CD4-positive, alpha-beta T cell (primary cell): ENCODE results near the gene RXRA. TPM values are rescaled to one million over a fixed set of nuclear protein-coding genes. Genes with fewer than 3 reads are reported as not detected.

Experiments
- ATAC-seq: fragments of 200-7000 bp; cut with Tn5 transposase; one replicate; pipeline ENCODE4 v1.10.0; 2022; ENCODE audit warnings: mild to moderate bottlenecking; ENCODE audit not compliant: poor library complexity
- CTCF ChIA-PET: fragments of 350-600 bp; sonication (Branson Sonifier 250); formaldehyde crosslinking; loops from one replicate; lab custom pipeline; 2021; ENCODE audit warnings: antibody characterized with exemption, inconsistent platforms; lab: Charles Lee
- POLR2A ChIA-PET: fragments of 350-600 bp; sonication (Branson Sonifier 250); formaldehyde crosslinking; loops from one replicate; lab custom pipeline; 2021; ENCODE audit warnings: antibody characterized with exemption, inconsistent platforms; lab: Charles Lee
- DNase-seq, 14 experiments: peaks; one replicate each; pipeline ENCODE4 v3.0.0-alpha.2; 2013 to 2020; ENCODE audit warnings: mixed read lengths in 2 of 14
- H3K27ac ChIP-seq, 2 donors: one replicate each; pipeline versions ENCODE4 v1.5.1 to v1.7.0; 2013; ENCODE audit warnings: low read length in 2 of 2, low read depth in 1 of 2, mild to moderate bottlenecking in 1 of 2
- H3K27me3 ChIP-seq, 2 experiments: 1 replicate in 1 of 2; 2 replicates in 1 of 2; pipeline versions ENCODE4 v1.6.1 to v1.7.0; 2013; ENCODE audit warnings: low read length in 2 of 2, control low read depth in 1 of 2, mild to moderate bottlenecking in 1 of 2, moderate library complexity in 1 of 2; ENCODE audit not compliant: insufficient read depth in 2 of 2, control insufficient read depth in 1 of 2
- H3K36me3 ChIP-seq: one replicate; pipeline ENCODE4 v1.6.1; 2013; ENCODE audit warnings: low read length, control low read depth; ENCODE audit not compliant: insufficient read depth
- H3K4me1 ChIP-seq: one replicate; pipeline ENCODE4 v1.6.1; 2013; ENCODE audit warnings: low read length, control low read depth; ENCODE audit not compliant: insufficient read depth
- H3K4me3 ChIP-seq: one replicate; pipeline ENCODE4 v1.5.1; 2013; ENCODE audit warnings: mild to moderate bottlenecking, low read length, moderate library complexity
- H3K9me3 ChIP-seq, 2 experiments: 1 replicate in 1 of 2; 2 replicates in 1 of 2; pipeline versions ENCODE4 v1.6.1 to v1.7.0; 2013; ENCODE audit warnings: low read length in 2 of 2, mild to moderate bottlenecking in 2 of 2, control low read depth in 1 of 2, moderate library complexity in 1 of 2; ENCODE audit not compliant: control insufficient read depth in 1 of 2, insufficient read depth in 1 of 2
- H3K27ac Mint-ChIP-seq: one replicate; pipeline ENCODE4 v1.8.0; 2020; ENCODE audit warnings: mixed read lengths
- H3K27me3 Mint-ChIP-seq: one replicate; pipeline ENCODE4 v1.8.0; 2021; ENCODE audit warnings: mixed read lengths
- H3K36me3 Mint-ChIP-seq: one replicate; pipeline ENCODE4 v1.8.0; 2021; ENCODE audit warnings: low read depth, mixed read lengths
- H3K4me1 Mint-ChIP-seq: one replicate; pipeline ENCODE4 v1.8.0; 2021; ENCODE audit warnings: low read depth, mixed read lengths
- H3K4me3 Mint-ChIP-seq: one replicate; pipeline ENCODE4 v1.8.0; 2020; ENCODE audit warnings: mild to moderate bottlenecking, mixed read lengths
- H3K9me3 Mint-ChIP-seq: one replicate; pipeline ENCODE4 v1.8.0; 2020; ENCODE audit warnings: mixed read lengths
- CTCF ChIP-seq: fragments of 200-600 bp; IDR thresholded peaks from one replicate; pipeline ENCODE4 v1.8.0; 2022; ENCODE audit warnings: antibody characterized with exemption, mild to moderate bottlenecking
- intact Hi-C, 2 experiments: fragments of 100-400 bp; cut with DNase I in 1 of 2; cut with micrococcal nuclease in 1 of 2; formaldehyde crosslinking; loops; one replicate each; pipeline versions ENCODE4 v1.15.1 to v1.9.0; 2023 to 2025; cut with DNase I, micrococcal nuclease
- total RNA-seq, 174 experiments: library from RNA in 2 of 174; stranded (reverse) in 2 of 174; gene quantifications; one replicate each; pipeline ENCODE4 v1.2.3 and lab custom pipeline; 2021 to 2026

Gene RXRA
- total RNA-seq, 2 experiments from 2014 or later = 7.3 to 8.4 TPM

- Mint-ChIP-seq H3K27ac (no peak overlapping the region), H3K4me1 (no peaks in the 10 kb centered on the region), H3K27me3 (no peaks in the 10 kb centered on the region), H3K36me3 (peaks cover 8% of the 10 kb centered on the region), H3K4me3 (no peak overlapping the region), H3K9me3 (no peaks in the 10 kb centered on the region)
- TF ChIP-seq CTCF = no peak
- ATAC-seq (no peak), DNase-seq (no peak)
- Histone ChIP-seq H3K9me3 (no peaks in the 10 kb centered on the region), H3K4me1 (no peaks in the 10 kb centered on the region), H3K36me3 (no peaks in the 10 kb centered on the region), H3K27me3 (no peaks in the 10 kb centered on the region), H3K4me3 (no peak overlapping the region), H3K27ac (no peak overlapping the region)
- intact Hi-C loops = no loop called here
- ChIA-PET CTCF (no interaction called here), POLR2A (no interaction called here)
These were observed 98.6 kb downstream of the RXRA start for GRCh38 chr9:134424818-134425217.

DNA sequence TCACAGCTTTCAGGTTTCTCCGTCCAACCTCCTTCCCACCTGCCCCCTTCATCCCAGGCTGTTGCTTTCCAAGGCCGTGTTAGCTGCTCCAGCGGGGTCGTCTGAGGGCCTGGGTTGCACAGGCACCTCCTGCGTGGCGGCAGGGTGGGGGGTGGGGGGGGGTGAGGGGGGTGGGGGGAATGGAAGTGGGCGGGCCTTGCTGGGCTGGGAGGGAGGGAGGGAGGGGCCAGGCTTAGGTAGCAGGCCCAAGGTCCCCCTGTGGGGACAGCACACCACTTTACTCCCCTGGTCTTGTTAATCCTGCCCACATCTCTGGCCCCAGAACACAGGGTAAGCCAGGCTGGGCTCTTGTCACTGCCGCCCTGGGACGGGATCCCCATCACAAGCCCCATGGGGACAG lies 99.1 kb downstream of the RXRA start:
- Mint-ChIP-seq H3K36me3 (peaks cover 8% of the 10 kb centered on the region), H3K27ac (no peak overlapping the region), H3K27me3 (no peaks in the 10 kb centered on the region), H3K9me3 (no peaks in the 10 kb centered on the region), H3K4me3 (no peak overlapping the region), H3K4me1 (no peaks in the 10 kb centered on the region)
- Histone ChIP-seq H3K36me3 (no peaks in the 10 kb centered on the region), H3K27me3 (no peaks in the 10 kb centered on the region), H3K4me3 (no peak overlapping the region), H3K9me3 (no peaks in the 10 kb centered on the region), H3K27ac (no peak overlapping the region), H3K4me1 (no peaks in the 10 kb centered on the region)
- TF ChIP-seq CTCF = no peak
- ChIA-PET CTCF (no interaction called here), POLR2A (no interaction called here)
- no peak for ATAC-seq
- DNase-seq = no peak
- intact Hi-C loops = no loop called here

- no peak overlapping the region for H3K4me3 Mint-ChIP-seq
- ATAC-seq (no peak), DNase-seq (no peak)
- Histone ChIP-seq H3K4me1 (no peaks in the 10 kb centered on the region), H3K27ac (no peak overlapping the region), H3K4me3 (no peak overlapping the region), H3K9me3 (no peaks in the 10 kb centered on the region), H3K27me3 (no peaks in the 10 kb centered on the region), H3K36me3 (no peaks in the 10 kb centered on the region)
- ChIA-PET POLR2A (no interaction called here), CTCF (no interaction called here)
- no peaks in the 10 kb centered on the region for H3K27me3 Mint-ChIP-seq
- intact Hi-C loops = no loop called here
- no peak overlapping the region for H3K27ac Mint-ChIP-seq
- peaks cover 7% of the 10 kb centered on the region for H3K36me3 Mint-ChIP-seq
- no peaks in the 10 kb centered on the region for H3K9me3 Mint-ChIP-seq
- no peaks in the 10 kb centered on the region for H3K4me1 Mint-ChIP-seq
- TF ChIP-seq CTCF = no peak
These were observed 99.6 kb downstream of the RXRA start for GRCh38 chr9:134425812-134426211.
